Astrocyte of the spinal cord (primary cell): ENCODE measurements around the gene ALDH5A1.

Experiments used
- DNase-seq: peaks from one replicate; pipeline ENCODE4 v3.0.0; 2011; ENCODE audit warnings: low read depth, low spot score
- H3K4me3 ChIP-seq: 2 replicates; pipeline ENCODE4 v1.5.1; 2011; ENCODE audit warnings: low read depth, mild to moderate bottlenecking, low read length, moderate library complexity
- CTCF ChIP-seq: IDR thresholded peaks from 2 replicates; pipeline ENCODE4 v1.5.1; 2012; ENCODE audit warnings: low read depth, mild to moderate bottlenecking, low read length, inconsistent platforms
- in situ Hi-C: cut with HindIII; loops from 2 replicates; pipeline ENCODE4 v1.10.0; 2017; ENCODE audit warnings: low sequenced_read_pairs

ALDH5A1 gene

GRCh38 chr6:24569811-24570210, 75.0 kb downstream of the ALDH5A1 start:
- H3K4me3 ChIP-seq, result no peak overlapping the region
- DNase-seq, result no peak
- in situ Hi-C loops, result no loop called here
- no peak for TF ChIP-seq CTCF

GRCh38 chr6:24571361-24571760, 76.6 kb downstream of the ALDH5A1 start:
- no peak for TF ChIP-seq CTCF
- DNase-seq, result no peak
- in situ Hi-C loops, result no loop called here
- no peak overlapping the region for H3K4me3 ChIP-seq

GRCh38 chr6:24574809-24575208, 80.0 kb downstream of the ALDH5A1 start:
- TF ChIP-seq CTCF, result no peak
- H3K4me3 ChIP-seq, result no peak overlapping the region
- no peak for DNase-seq
- in situ Hi-C loops, result no loop called here

GRCh38 chr6:24576447-24576846, 81.7 kb downstream of the ALDH5A1 start:
- DNase-seq, result no peak
- in situ Hi-C loops, result no loop called here
- TF ChIP-seq CTCF, result no peak

GRCh38 chr6:24581084-24581669, 86.4 kb downstream of the ALDH5A1 start:
- in situ Hi-C loops, result no loop called here

More at GRCh38 chr6:24576447-24576846, 81.7 kb downstream of the ALDH5A1 start:
- no peak overlapping the region for H3K4me3 ChIP-seq

GRCh38 chr6:24583463-24584381, 89.0 kb downstream of the ALDH5A1 start:
- H3K4me3 ChIP-seq, result no peak overlapping the region
- peak; percentile 69 for DNase-seq
- peak; percentile 86 for TF ChIP-seq CTCF
- in situ Hi-C loops, result no loop called here

More at GRCh38 chr6:24581084-24581669, 86.4 kb downstream of the ALDH5A1 start:
- H3K4me3 ChIP-seq, result no peak overlapping the region
- TF ChIP-seq CTCF, result peak; percentile 93
- DNase-seq, result peak; percentile 47
